Dendritic cell treated with granulocyte-macrophage colony-stimulating factor and Interleukin-4, amounts not matched to agents 40 ng/mL and 50 ng/mL, for 4 days (primary cell): ENCODE measurements around the gene P3H1.
A peak's percentile ranks its signal among the peaks of the same experiment; 100 is the strongest.

Source experiments
- H3K27ac Mint-ChIP-seq: one replicate; pipeline ENCODE4 v1.8.0; 2022; ENCODE audit warnings: mild to moderate bottlenecking, mixed read lengths
- H3K27me3 Mint-ChIP-seq: one replicate; pipeline ENCODE4 v1.8.0; 2022; ENCODE audit warnings: mild to moderate bottlenecking, mixed read lengths
- H3K36me3 Mint-ChIP-seq: one replicate; pipeline ENCODE4 v1.8.0; 2022; ENCODE audit warnings: low read depth, mixed read lengths
- H3K4me1 Mint-ChIP-seq: one replicate; pipeline ENCODE4 v1.8.0; 2022; ENCODE audit warnings: low read depth, mixed read lengths
- H3K4me3 Mint-ChIP-seq: one replicate; pipeline ENCODE4 v1.8.0; 2022; ENCODE audit warnings: mild to moderate bottlenecking, moderate library complexity, mixed read lengths
- H3K9me3 Mint-ChIP-seq: one replicate; pipeline ENCODE4 v1.8.0; 2022; ENCODE audit warnings: mixed read lengths
- intact Hi-C: fragments of 100-400 bp; cut with micrococcal nuclease; formaldehyde crosslinking; loops from one replicate; pipeline ENCODE4 v1.15.0; 2022

The P3H1 gene

GRCh38 chr1:42784946-42785693 lies 18.3 kb upstream of the P3H1 start, which contains the start of gene TMEM269:
Gene TMEM269, plus strand, starts transcription at chr1:42784991. Its CDS starts 4,903 bp downstream, at chr1:42789894.
- Mint-ChIP-seq H3K4me3 (peak within 1 kb of the TSS; percentile 68), H3K27me3 (peaks cover 28% of the 10 kb centered on the region), H3K4me1 (peaks cover 28% of the 10 kb centered on the region), H3K27ac (no peak within 1 kb of the TSS), H3K9me3 (no peaks in the 10 kb centered on the region), H3K36me3 (peaks cover 33% of the 10 kb centered on the region)
- intact Hi-C loops: no loop called here

- H3K36me3 Mint-ChIP-seq: peaks cover 39% of the 10 kb centered on the region
- no peaks in the 10 kb centered on the region for H3K9me3 Mint-ChIP-seq
- H3K27ac Mint-ChIP-seq: no peak overlapping the region
- intact Hi-C loops: no loop called here
- H3K4me3 Mint-ChIP-seq: no peak overlapping the region
- peaks cover 28% of the 10 kb centered on the region for H3K27me3 Mint-ChIP-seq
- H3K4me1 Mint-ChIP-seq: peaks cover 28% of the 10 kb centered on the region
Observed at GRCh38 chr1:42784547-42784945, 17.7 kb upstream of the P3H1 start.

GRCh38 chr1:42783092-42783491 lies 16.3 kb upstream of the P3H1 start:
- no peak overlapping the region for H3K4me3 Mint-ChIP-seq
- H3K36me3 Mint-ChIP-seq: peaks cover 53% of the 10 kb centered on the region
- H3K4me1 Mint-ChIP-seq: peaks cover 28% of the 10 kb centered on the region
- intact Hi-C loops: no loop called here
- no peaks in the 10 kb centered on the region for H3K9me3 Mint-ChIP-seq
- no peak overlapping the region for H3K27ac Mint-ChIP-seq
- H3K27me3 Mint-ChIP-seq: peaks cover 28% of the 10 kb centered on the region

- peaks cover 20% of the 10 kb centered on the region for H3K4me1 Mint-ChIP-seq
- intact Hi-C loops: no loop called here
- no peaks in the 10 kb centered on the region for H3K9me3 Mint-ChIP-seq
- peaks cover 82% of the 10 kb centered on the region for H3K36me3 Mint-ChIP-seq
- H3K27me3 Mint-ChIP-seq: peaks cover 12% of the 10 kb centered on the region
- H3K4me3 Mint-ChIP-seq: no peak overlapping the region
- H3K27ac Mint-ChIP-seq: no peak overlapping the region
Observed at GRCh38 chr1:42780176-42780575, 13.3 kb upstream of the P3H1 start.

- Mint-ChIP-seq H3K27me3 (peaks cover 8% of the 10 kb centered on the region), H3K36me3 (peaks cover 86% of the 10 kb centered on the region), H3K4me3 (no peak overlapping the region), H3K27ac (no peak overlapping the region), H3K4me1 (peaks cover 16% of the 10 kb centered on the region), H3K9me3 (no peaks in the 10 kb centered on the region)
- intact Hi-C loops: loop anchor here (5.0 kb wide), 1 partner anchor 133 kb away; no protein-coding TSS in a partner anchor
Observed at GRCh38 chr1:42779725-42780124, 12.9 kb upstream of the P3H1 start.

GRCh38 chr1:42777852-42778251 lies 11.0 kb upstream of the P3H1 start:
- H3K27ac Mint-ChIP-seq: no peak overlapping the region
- intact Hi-C loops: loop anchor here (1.0 to 5.0 kb wide), 2 partner anchors 134 to 295 kb away; no protein-coding TSS in a partner anchor
- H3K27me3 Mint-ChIP-seq: no peaks in the 10 kb centered on the region
- peaks cover 10% of the 10 kb centered on the region for H3K4me1 Mint-ChIP-seq
- no peak overlapping the region for H3K4me3 Mint-ChIP-seq
- H3K9me3 Mint-ChIP-seq: no peaks in the 10 kb centered on the region
- peaks cover 91% of the 10 kb centered on the region for H3K36me3 Mint-ChIP-seq

GRCh38 chr1:42776502-42776901 lies 9.7 kb upstream of the P3H1 start:
- Mint-ChIP-seq H3K27ac (no peak overlapping the region), H3K36me3 (peaks cover 93% of the 10 kb centered on the region), H3K4me3 (no peak overlapping the region), H3K4me1 (peaks cover 8% of the 10 kb centered on the region), H3K27me3 (no peaks in the 10 kb centered on the region), H3K9me3 (no peaks in the 10 kb centered on the region)
- intact Hi-C loops: loop anchor here (5.0 kb wide), 1 partner anchor 136 kb away; no protein-coding TSS in a partner anchor

GRCh38 chr1:42774928-42775526 lies 8.2 kb upstream of the P3H1 start:
- intact Hi-C loops: loop anchor here (5.0 kb wide), 1 partner anchor 137 kb away; no protein-coding TSS in a partner anchor
- Mint-ChIP-seq H3K4me3 (no peak overlapping the region), H3K27ac (no peak overlapping the region), H3K27me3 (no peaks in the 10 kb centered on the region), H3K9me3 (no peaks in the 10 kb centered on the region), H3K4me1 (peaks cover 15% of the 10 kb centered on the region), H3K36me3 (peaks cover 89% of the 10 kb centered on the region)

GRCh38 chr1:42773420-42773819 lies 6.6 kb upstream of the P3H1 start:
- peaks cover 28% of the 10 kb centered on the region for H3K4me1 Mint-ChIP-seq
- no peak overlapping the region for H3K27ac Mint-ChIP-seq
- intact Hi-C loops: no loop called here
- H3K9me3 Mint-ChIP-seq: no peaks in the 10 kb centered on the region
- no peaks in the 10 kb centered on the region for H3K27me3 Mint-ChIP-seq
- no peak overlapping the region for H3K4me3 Mint-ChIP-seq
- H3K36me3 Mint-ChIP-seq: peaks cover 87% of the 10 kb centered on the region

GRCh38 chr1:42769811-42770210 lies 3.0 kb upstream of the P3H1 start:
- intact Hi-C loops: loop anchor here (5.0 kb wide), 1 partner anchor 88 kb away; the partner anchor contains the start of gene YBX1
- H3K4me3 Mint-ChIP-seq: no peak overlapping the region
- no peak overlapping the region for H3K27ac Mint-ChIP-seq
- H3K9me3 Mint-ChIP-seq: no peaks in the 10 kb centered on the region
- peaks cover 50% of the 10 kb centered on the region for H3K36me3 Mint-ChIP-seq
- no peaks in the 10 kb centered on the region for H3K27me3 Mint-ChIP-seq
- H3K4me1 Mint-ChIP-seq: peaks cover 34% of the 10 kb centered on the region

GRCh38 chr1:42768172-42768571 lies 1.3 kb upstream of the P3H1 start:
- intact Hi-C loops: loop anchor here (5.0 kb wide), 1 partner anchor 86 kb away; the partner anchor contains the start of gene YBX1
- Mint-ChIP-seq H3K36me3 (peaks cover 34% of the 10 kb centered on the region), H3K27ac (no peak overlapping the region), H3K4me3 (no peak overlapping the region), H3K4me1 (peaks cover 39% of the 10 kb centered on the region), H3K27me3 (no peaks in the 10 kb centered on the region), H3K9me3 (no peaks in the 10 kb centered on the region)

- H3K36me3 Mint-ChIP-seq: peaks cover 31% of the 10 kb centered on the region
- H3K9me3 Mint-ChIP-seq: no peaks in the 10 kb centered on the region
- H3K27me3 Mint-ChIP-seq: no peaks in the 10 kb centered on the region
- intact Hi-C loops: loop anchor here (2.0 to 5.0 kb wide), 2 partner anchors 49 to 85 kb away; partner anchors contain the start of genes ERMAP, SVBP and YBX1
- H3K27ac Mint-ChIP-seq: no peak overlapping the region
- peaks cover 35% of the 10 kb centered on the region for H3K4me1 Mint-ChIP-seq
- no peak overlapping the region for H3K4me3 Mint-ChIP-seq
Observed at GRCh38 chr1:42767510-42768000, 727 bp upstream of the P3H1 start.

GRCh38 chr1:42765832-42766740 lies 742 bp downstream of the P3H1 start:
- Mint-ChIP-seq H3K4me1 (peaks cover 39% of the 10 kb centered on the region), H3K9me3 (no peaks in the 10 kb centered on the region), H3K27me3 (no peaks in the 10 kb centered on the region), H3K36me3 (peaks cover 40% of the 10 kb centered on the region), H3K4me3 (no peak overlapping the region), H3K27ac (no peak overlapping the region)
- intact Hi-C loops: loop anchor here (2.0 to 5.0 kb wide), 2 partner anchors 51 to 84 kb away; partner anchors contain the start of genes ERMAP, SVBP and YBX1
